Glutamatergic neuron (in vitro differentiated cells): Measurements from ENCODE around the gene CYP2A7. TPM values are rescaled to one million over a fixed set of nuclear protein-coding genes. Genes with fewer than 3 reads are reported as not detected.
"Not testable (repeated sequence)": the region's sequence is repeated elsewhere in the genome, so short reads cannot be mapped to it uniquely, and the experiment has no call there.

ENCODE experiments used
- DNase-seq: peaks from one replicate; pipeline ENCODE4 v3.0.0; 2022
- H3K27ac Mint-ChIP-seq: one replicate; pipeline ENCODE4 v1.8.0; 2020; ENCODE audit warnings: mild to moderate bottlenecking, mixed read lengths, inconsistent platforms; ENCODE audit not compliant: unreplicated experiment
- H3K27me3 Mint-ChIP-seq: one replicate; pipeline ENCODE4 v1.8.0; 2020; ENCODE audit warnings: mild to moderate bottlenecking, moderate library complexity, mixed read lengths, inconsistent platforms; ENCODE audit not compliant: unreplicated experiment
- H3K36me3 Mint-ChIP-seq: one replicate; pipeline ENCODE4 v1.8.0; 2020; ENCODE audit warnings: mild to moderate bottlenecking, mixed read lengths, inconsistent platforms; ENCODE audit not compliant: unreplicated experiment
- H3K4me1 Mint-ChIP-seq: one replicate; pipeline ENCODE4 v1.8.0; 2020; ENCODE audit warnings: mild to moderate bottlenecking, low read depth, mixed read lengths, inconsistent platforms; ENCODE audit not compliant: unreplicated experiment
- H3K4me3 Mint-ChIP-seq: one replicate; pipeline ENCODE4 v1.8.0; 2020; ENCODE audit warnings: mild to moderate bottlenecking, mixed read lengths, inconsistent platforms; ENCODE audit not compliant: unreplicated experiment
- H3K9me3 Mint-ChIP-seq: one replicate; pipeline ENCODE4 v1.8.0; 2020; ENCODE audit warnings: mild to moderate bottlenecking, moderate library complexity, mixed read lengths, inconsistent platforms; ENCODE audit not compliant: unreplicated experiment
- CTCF ChIP-seq: fragments of 200-600 bp; sonication (generic); IDR thresholded peaks from one replicate; pipeline ENCODE4 v1.5.0; 2021; ENCODE audit not compliant: partially characterized antibody, unreplicated experiment
- total RNA-seq: library from RNA; stranded (reverse); fragmentation: NEBNext Ultra II Directional; extraction: Animal tissue kit (Norgen Biotek cat#: 25700); gene quantifications from one replicate; pipeline ENCODE4 v1.2.1, GENCODE V29; 2021; ENCODE audit not compliant: unreplicated experiment

The CYP2A7 gene
- total RNA-seq, 1 donor from 2014 or later, result not detected

- Mint-ChIP-seq H3K4me3 (no peak overlapping the region), H3K36me3 (peaks cover 9% of the 10 kb centered on the region), H3K4me1 (no peaks in the 10 kb centered on the region), H3K27ac (no peak overlapping the region), H3K27me3 (peaks cover 4% of the 10 kb centered on the region), H3K9me3 (peaks cover 1% of the 10 kb centered on the region)
- DNase-seq, result no peak
- TF ChIP-seq CTCF, result no peak
Observed at GRCh38 chr19:40827386-40828247, 54.4 kb downstream of the CYP2A7 start.

GRCh38 chr19:40826699-40827385 lies 55.2 kb downstream of the CYP2A7 start:
- not testable (repeated sequence) for H3K27ac Mint-ChIP-seq, DNase-seq, H3K27me3 Mint-ChIP-seq, H3K9me3 Mint-ChIP-seq, H3K36me3 Mint-ChIP-seq, H3K4me3 Mint-ChIP-seq, H3K4me1 Mint-ChIP-seq

- H3K36me3 Mint-ChIP-seq, H3K9me3 Mint-ChIP-seq, H3K4me3 Mint-ChIP-seq, DNase-seq, H3K27me3 Mint-ChIP-seq, H3K27ac Mint-ChIP-seq, H3K4me1 Mint-ChIP-seq: not testable (repeated sequence)
Observed at GRCh38 chr19:40826312-40826698, 55.7 kb downstream of the CYP2A7 start.

GRCh38 chr19:40825460-40826095 lies 56.5 kb downstream of the CYP2A7 start:
- H3K27ac Mint-ChIP-seq, H3K27me3 Mint-ChIP-seq, H3K4me3 Mint-ChIP-seq, H3K9me3 Mint-ChIP-seq, H3K4me1 Mint-ChIP-seq, DNase-seq, H3K36me3 Mint-ChIP-seq: not testable (repeated sequence)

Other genes with a start within 250 kb of the CYP2A7 start
- gene NUMBL, start 191.6 kb downstream of the CYP2A7 start, total RNA-seq, result 250 TPM
- 49.9 TPM for gene COQ8B, start 165.3 kb downstream of the CYP2A7 start, total RNA-seq
- gene ITPKC, start 165.1 kb downstream of the CYP2A7 start, total RNA-seq, result 13.8 TPM
- gene ACTMAP, start 131.8 kb downstream of the CYP2A7 start, total RNA-seq, result 20.7 TPM
- 70.3 TPM for gene SNRPA, start 131.0 kb downstream of the CYP2A7 start, total RNA-seq
- gene MIA, start 106.7 kb downstream of the CYP2A7 start, total RNA-seq, result not detected
- 43.2 TPM for gene RAB4B, start 104.0 kb downstream of the CYP2A7 start, total RNA-seq
- gene EGLN2, start 83.0 kb downstream of the CYP2A7 start, total RNA-seq, result 142 TPM
- not detected for gene CYP2A6, start 31.8 kb downstream of the CYP2A7 start, total RNA-seq
- not detected for gene CYP2B6, start 109.1 kb upstream of the CYP2A7 start, total RNA-seq
- gene CYP2A13, start 206.2 kb upstream of the CYP2A7 start, total RNA-seq, result not detected
- not detected for gene CYP2F1, start 232.2 kb upstream of the CYP2A7 start, total RNA-seq